VCaP (cell line): ENCODE data around the gene E2F4.

ENCODE experiments used
- H3K27ac ChIP-seq: fragments of 450-650 bp; 2 replicates; pipeline ENCODE4 v1.5.1; 2017
- TF ChIP-seq, protein P1 (sequence below): fragments of 450-650 bp; conservative IDR thresholded peaks from 2 replicates; pipeline ENCODE4 v1.5.1; 2017; ENCODE audit warnings: mild to moderate bottlenecking, moderate library complexity

E2F4 gene

DNA sequence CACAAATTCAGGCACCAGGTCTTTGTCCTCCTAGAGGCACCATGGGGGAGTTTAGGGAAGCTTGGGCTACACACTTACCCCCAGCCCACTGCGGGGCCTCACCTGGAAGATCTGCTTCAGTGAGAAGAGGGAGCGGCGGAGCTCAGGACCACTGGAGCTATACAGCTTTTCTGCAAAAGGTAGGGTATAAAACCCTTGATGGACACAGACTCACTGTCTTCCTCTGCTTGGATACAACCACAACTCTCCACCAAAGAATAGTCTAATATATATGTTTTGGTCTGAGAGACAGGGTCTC lies 46.3 kb downstream of the E2F4 start:
- TF ChIP-seq, protein P1, sequence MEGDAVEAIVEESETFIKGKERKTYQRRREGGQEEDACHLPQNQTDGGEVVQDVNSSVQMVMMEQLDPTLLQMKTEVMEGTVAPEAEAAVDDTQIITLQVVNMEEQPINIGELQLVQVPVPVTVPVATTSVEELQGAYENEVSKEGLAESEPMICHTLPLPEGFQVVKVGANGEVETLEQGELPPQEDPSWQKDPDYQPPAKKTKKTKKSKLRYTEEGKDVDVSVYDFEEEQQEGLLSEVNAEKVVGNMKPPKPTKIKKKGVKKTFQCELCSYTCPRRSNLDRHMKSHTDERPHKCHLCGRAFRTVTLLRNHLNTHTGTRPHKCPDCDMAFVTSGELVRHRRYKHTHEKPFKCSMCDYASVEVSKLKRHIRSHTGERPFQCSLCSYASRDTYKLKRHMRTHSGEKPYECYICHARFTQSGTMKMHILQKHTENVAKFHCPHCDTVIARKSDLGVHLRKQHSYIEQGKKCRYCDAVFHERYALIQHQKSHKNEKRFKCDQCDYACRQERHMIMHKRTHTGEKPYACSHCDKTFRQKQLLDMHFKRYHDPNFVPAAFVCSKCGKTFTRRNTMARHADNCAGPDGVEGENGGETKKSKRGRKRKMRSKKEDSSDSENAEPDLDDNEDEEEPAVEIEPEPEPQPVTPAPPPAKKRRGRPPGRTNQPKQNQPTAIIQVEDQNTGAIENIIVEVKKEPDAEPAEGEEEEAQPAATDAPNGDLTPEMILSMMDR = no peak
- H3K27ac ChIP-seq = no peak overlapping the region

DNA sequence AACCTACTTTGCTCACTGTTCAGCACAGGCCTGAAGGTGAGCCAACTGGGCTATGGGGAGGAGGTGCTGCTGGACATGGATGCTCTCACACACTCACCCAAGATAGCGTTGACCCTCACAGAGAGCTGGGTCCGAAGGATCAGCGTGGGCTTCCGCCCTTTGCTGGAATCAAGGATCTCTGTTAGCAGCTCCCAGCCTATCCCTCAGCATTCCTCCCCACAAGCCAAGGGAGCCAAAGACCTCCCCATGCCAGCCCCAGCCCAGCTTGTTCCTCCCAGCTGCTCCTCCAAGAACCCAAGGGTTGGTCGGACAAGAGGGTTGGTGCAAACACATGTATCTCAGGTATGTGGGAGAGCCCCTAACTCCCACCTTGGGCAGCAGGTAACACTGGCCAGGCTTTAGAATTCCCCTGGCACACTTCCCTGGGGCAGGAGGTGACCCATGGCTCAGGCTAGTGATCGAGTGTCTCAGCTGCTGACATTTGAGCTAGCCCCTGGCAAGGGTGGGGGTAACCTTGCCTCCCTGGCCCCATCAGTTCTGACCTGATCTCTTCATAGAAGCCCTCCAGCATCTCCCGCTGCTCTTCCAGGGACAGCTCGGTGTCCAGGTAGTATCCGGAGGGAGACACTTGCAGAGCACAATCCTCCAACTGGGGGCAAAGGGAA lies 47.0 kb downstream of the E2F4 start:
- TF ChIP-seq, protein P1 = no peak

DNA sequence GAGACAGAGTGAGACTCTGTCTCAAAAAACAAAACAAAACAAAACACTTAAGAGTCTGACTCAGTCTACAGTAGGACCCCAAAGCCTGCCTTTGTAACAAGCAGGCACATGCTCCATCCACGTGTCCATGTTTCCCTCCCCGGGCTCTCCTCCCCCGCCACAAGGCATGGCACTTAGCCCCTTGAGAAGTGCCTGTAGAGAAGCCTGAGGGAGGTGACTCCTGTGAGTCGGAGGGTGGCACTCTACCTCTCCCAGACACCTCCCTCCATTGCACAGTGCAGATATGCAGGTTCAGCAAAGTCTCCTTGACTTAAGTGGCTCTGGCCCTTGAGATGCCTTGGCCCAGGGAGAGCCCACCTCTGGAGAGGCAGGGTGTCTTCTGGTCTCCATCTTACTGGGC lies 48.6 kb downstream of the E2F4 start:
- TF ChIP-seq, protein P1 = no peak
- peak overlapping the region; percentile 67; the same call in 1 of the 2 replicates for H3K27ac ChIP-seq

More for the DNA sequence above, 47.0 kb downstream of the E2F4 start:
- H3K27ac ChIP-seq = no peak overlapping the region

DNA sequence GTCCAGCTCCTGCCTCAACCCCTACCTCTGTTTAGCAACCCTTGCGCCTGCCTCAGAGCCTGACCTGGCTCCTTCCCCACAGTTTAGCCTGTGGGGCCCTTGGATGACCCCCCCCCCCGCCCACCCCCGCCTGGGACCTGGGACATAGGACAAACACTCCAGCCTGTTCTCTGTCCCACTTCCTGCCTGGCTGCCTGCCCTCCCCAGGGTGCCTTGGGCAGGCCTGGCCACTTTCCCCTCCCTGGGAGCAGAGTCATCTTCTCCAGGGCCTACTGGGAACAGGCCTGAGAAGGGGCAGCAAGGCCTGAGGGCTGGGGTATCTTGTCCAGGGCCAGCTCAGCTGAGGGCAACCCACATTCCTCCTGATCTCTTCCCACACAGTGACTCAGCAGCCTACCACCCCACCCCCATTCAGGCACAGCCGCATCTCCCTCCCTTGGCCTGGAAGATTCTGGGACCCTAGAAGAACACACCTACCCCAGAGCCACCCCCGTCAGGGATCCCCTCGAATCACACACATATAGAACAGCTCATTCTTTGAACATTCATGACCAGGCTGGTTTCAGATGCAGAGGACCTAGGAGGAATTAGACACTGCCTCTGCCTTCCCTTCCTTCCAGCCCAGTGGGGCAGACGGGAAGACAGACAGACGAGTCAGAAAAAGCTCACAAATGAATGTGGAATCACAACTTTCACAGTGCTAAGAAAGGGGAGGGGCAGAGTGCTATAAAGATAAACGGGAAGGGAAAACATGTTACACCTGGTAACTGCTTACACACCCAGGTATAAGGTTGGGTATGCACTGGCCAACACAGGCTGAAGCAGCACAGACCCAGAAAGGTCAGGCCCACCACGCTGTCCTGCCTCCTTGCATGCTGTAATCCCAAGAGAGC lies 49.3 kb downstream of the E2F4 start:
- TF ChIP-seq, protein P1 = no peak

DNA sequence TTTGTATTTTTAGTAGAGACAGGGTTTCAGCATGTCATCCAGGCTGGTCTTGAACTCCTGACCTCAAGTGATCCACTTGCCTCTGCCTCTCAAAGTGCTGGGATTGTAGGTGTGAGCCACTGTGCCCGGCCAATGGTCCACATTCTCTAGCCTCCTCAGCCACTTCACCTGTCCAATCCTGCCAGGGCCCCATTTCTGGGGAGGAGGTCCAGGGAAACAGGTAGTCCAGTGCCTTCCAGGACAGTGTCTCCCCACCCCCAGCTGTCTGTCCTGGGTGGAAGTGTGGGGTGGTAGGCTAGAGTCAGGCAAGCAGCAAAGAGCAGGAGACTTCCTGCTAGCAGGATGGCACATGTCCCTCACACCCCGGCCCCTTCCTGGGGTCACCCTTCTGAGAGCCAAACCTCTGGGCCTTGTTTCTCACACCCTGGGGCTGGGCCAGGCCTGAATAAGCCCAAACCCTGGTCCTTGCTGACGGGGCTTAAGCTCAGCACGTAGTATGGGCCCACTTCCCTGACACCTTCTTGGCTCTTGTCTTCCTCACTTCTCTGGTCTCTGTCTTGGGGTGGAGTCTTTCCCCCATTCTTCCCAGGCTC lies 50.3 kb downstream of the E2F4 start:
- H3K27ac ChIP-seq = peak overlapping the region; percentile 67; the same call in 1 of the 2 replicates
- TF ChIP-seq, protein P1 = no peak

More for the DNA sequence above, 49.3 kb downstream of the E2F4 start:
- H3K27ac ChIP-seq = peak overlapping the region; percentile 67

DNA sequence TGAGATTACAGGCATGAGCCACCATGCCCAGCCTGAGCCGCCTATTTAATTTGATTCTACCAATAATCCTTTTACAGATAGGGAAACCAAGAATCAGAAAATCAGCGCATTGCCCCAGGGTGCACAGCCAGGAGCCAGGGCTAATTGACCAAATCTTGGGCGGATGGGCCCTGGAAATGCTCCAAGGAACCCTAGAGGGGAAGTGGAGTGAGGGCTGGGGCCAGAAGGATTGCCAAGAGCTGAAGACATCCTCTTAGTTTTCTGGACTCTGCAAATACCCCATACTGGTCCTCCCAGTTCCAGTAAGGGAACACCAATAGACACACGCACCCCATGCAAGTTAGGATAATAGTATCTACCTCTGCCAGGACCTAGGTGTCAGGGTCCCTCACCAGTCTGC lies 51.5 kb downstream of the E2F4 start:
- H3K27ac ChIP-seq = no peak overlapping the region

More for the DNA sequence above, 51.5 kb downstream of the E2F4 start:
- TF ChIP-seq, protein P1 = no peak
